Endothelial cell of umbilical vein (primary cell): ENCODE results near the gene SAT1. TPM values are rescaled to one million over a fixed set of nuclear protein-coding genes. Genes with fewer than 3 reads are reported as not detected.
"Not testable (repeated sequence)": the region's sequence is repeated elsewhere in the genome, so short reads cannot be mapped to it uniquely, and the experiment has no call there.

Source experiments
- BruUV-seq: library from RNA; stranded (reverse); fragments of 400-500 nt; replicated peaks from 2 replicates; lab custom pipeline; 2021; lab: Mats Ljungman, UMichigan
- CTCF ChIA-PET: fragments of 300-600, 350-600 bp; sonication (Branson Sonifier 250); formaldehyde crosslinking; loops from one replicate; lab custom pipeline; 2021; ENCODE audit warnings: antibody characterized with exemption, inconsistent platforms; lab: Charles Lee
- POLR2A ChIA-PET: fragments of 300-600, 350-600 bp; sonication (Branson Sonifier 250); formaldehyde crosslinking; loops from one replicate; lab custom pipeline; 2021; ENCODE audit warnings: antibody characterized with exemption, inconsistent platforms; lab: Charles Lee
- DNase-seq: peaks from one replicate; pipeline ENCODE4 v3.0.0-alpha.2; 2011; ENCODE audit warnings: low read depth, low spot score
- FAIRE-seq: peaks from 2 replicates; lab custom pipeline; 2011; peaks lifted over from hg19 to GRCh38; lab: Jason Lieb, UNC
- H2AFZ ChIP-seq: 2 replicates; pipeline ENCODE4 v1.6.0; 2012; ENCODE audit warnings: low read depth, low read length, control low read depth, inconsistent platforms
- H3K27ac ChIP-seq: 2 replicates; pipeline ENCODE4 v1.5.1; 2011; ENCODE audit warnings: low read depth, mild to moderate bottlenecking, control low read depth, low read length, moderate library complexity; ENCODE audit not compliant: insufficient read depth
- H3K27me3 ChIP-seq, 2 experiments: 2 replicates each; pipeline versions ENCODE4 v1.6.0 to v1.6.1; 2011; ENCODE audit warnings: low read length in 2 of 2, mixed read lengths in 1 of 2; ENCODE audit not compliant: control insufficient read depth in 2 of 2, insufficient read depth in 2 of 2
- H3K36me3 ChIP-seq, 2 experiments: 2 replicates in 1 of 2; 3 replicates in 1 of 2; pipeline ENCODE4 v1.5.1; 2011; ENCODE audit warnings: low read length in 2 of 2, mild to moderate bottlenecking in 1 of 2, moderate library complexity in 1 of 2; ENCODE audit not compliant: control insufficient read depth in 2 of 2, insufficient read depth in 2 of 2; ENCODE audit errors: extremely low read depth in 1 of 2
- H3K4me1 ChIP-seq: 3 replicates; pipeline ENCODE4 v1.5.1; 2011; ENCODE audit warnings: mild to moderate bottlenecking, low read length; ENCODE audit not compliant: control insufficient read depth, insufficient read depth; ENCODE audit errors: extremely low read depth
- H3K4me2 ChIP-seq: 2 replicates; pipeline ENCODE4 v1.6.1; 2011; ENCODE audit warnings: low read length, control low read depth, mixed read lengths; ENCODE audit not compliant: insufficient read depth
- H3K4me3 ChIP-seq, 3 experiments: fragments of 200-600 bp in 1 of 3; sonication (generic), shearing (Covaris generic) in 1 of 3; replicated peaks in 1 of 3; 2 replicates each; pipeline ENCODE4 v1.5.1; 2011 to 2016; ENCODE audit warnings: control low read depth in 3 of 3, low read length in 3 of 3, mild to moderate bottlenecking in 2 of 3, inconsistent platforms in 1 of 3, low read depth in 1 of 3, moderate library complexity in 1 of 3; ENCODE audit not compliant: insufficient read depth in 1 of 3
- H3K79me2 ChIP-seq: 2 replicates; pipeline ENCODE4 v1.6.0; 2012; ENCODE audit warnings: low read length, inconsistent platforms; ENCODE audit not compliant: control insufficient read depth, insufficient read depth
- H3K9ac ChIP-seq: replicated peaks from 2 replicates; pipeline ENCODE3; 2011; ENCODE audit warnings: low read length, control low read depth; ENCODE audit not compliant: insufficient read depth; ENCODE audit errors: extremely low read depth
- H3K9me1 ChIP-seq: replicated peaks from 3 replicates; pipeline ENCODE4 v1.6.0; 2011; ENCODE audit warnings: mild to moderate bottlenecking, low read length; ENCODE audit not compliant: control insufficient read depth, insufficient read depth; ENCODE audit errors: extremely low read depth
- H3K9me3 ChIP-seq: replicated peaks from 2 replicates; pipeline ENCODE4 v1.5.1; 2012; ENCODE audit warnings: low read length, inconsistent platforms; ENCODE audit not compliant: control insufficient read depth, insufficient read depth
- H4K20me1 ChIP-seq: replicated peaks from 2 replicates; pipeline ENCODE3; 2011; ENCODE audit warnings: mild to moderate bottlenecking, low read length; ENCODE audit not compliant: control insufficient read depth, insufficient read depth; ENCODE audit errors: extremely low read depth
- EZH2 ChIP-seq: IDR thresholded peaks from 2 replicates; pipeline ENCODE4 v1.6.1; 2012; ENCODE audit warnings: borderline replicate concordance, low read depth, mild to moderate bottlenecking, moderate library complexity, low read length, inconsistent platforms; ENCODE audit not compliant: severe bottlenecking
- FOS ChIP-seq: IDR thresholded peaks from 2 replicates; pipeline ENCODE4 v1.6.1; 2011; ENCODE audit warnings: mild to moderate bottlenecking, low read length, moderate library complexity, borderline replicate concordance; ENCODE audit not compliant: insufficient read depth
- GATA2 ChIP-seq: IDR thresholded peaks from 2 replicates; pipeline ENCODE4 v1.7.0; 2011; ENCODE audit warnings: low read depth, mild to moderate bottlenecking, moderate library complexity, mixed read lengths, low read length; ENCODE audit not compliant: insufficient read length, insufficient read depth
- JUN ChIP-seq: IDR thresholded peaks from 2 replicates; pipeline ENCODE4 v1.6.1; 2011; ENCODE audit warnings: borderline replicate concordance, low read depth; ENCODE audit not compliant: insufficient read length, insufficient read depth
- MYC ChIP-seq: IDR thresholded peaks from one replicate; pipeline ENCODE4 v1.6.1; 2011; ENCODE audit warnings: mild to moderate bottlenecking, low read depth, low read length
- POLR2A ChIP-seq: IDR thresholded peaks from 2 replicates; pipeline ENCODE4 v1.6.1; 2012; ENCODE audit warnings: low read depth, mild to moderate bottlenecking, control low read depth, low read length
- POLR2AphosphoS5 ChIP-seq: IDR thresholded peaks from 2 replicates; pipeline ENCODE4 v1.6.1; 2012; ENCODE audit warnings: low read depth, mild to moderate bottlenecking, control low read depth, low read length, moderate library complexity; ENCODE audit not compliant: insufficient read depth
- dilution Hi-C: fragments of 300-500 bp; cut with MboI; formaldehyde crosslinking; loops from one replicate; pipeline ENCODE4 v1.15.0; 2019; ENCODE audit warnings: low sequenced_read_pairs; ENCODE audit not compliant: extremely low pct_ligation_motif_present
- intact Hi-C: fragments of 100-400 bp; cut with micrococcal nuclease; formaldehyde crosslinking; loops from one replicate; pipeline ENCODE4 v1.10.0; 2022
- polyA plus RNA-seq, 4 experiments: library from polyadenylated mRNA; depleted of rRNA in 3 of 4; stranded (reverse) in 3 of 4; unstranded in 1 of 4; fragments of >200 nt; gene quantifications; 2 replicates each; pipeline versions ENCODE4 v1.2.1 to v1.2.3, GENCODE V29; 2011 to 2012; ENCODE audit warnings: missing spikeins in 1 of 4
- total RNA-seq: library from RNA; stranded (reverse); gene quantifications from 2 replicates; pipeline ENCODE4 v1.2.3, GENCODE V29; 2021
- TF ChIP-seq, protein P1 (sequence below), 2 donors: IDR thresholded peaks; 1 replicate in 1 of 2; 2 replicates in 1 of 2; pipeline ENCODE4 v1.5.1; 2011; ENCODE audit warnings: low read length in 2 of 2, mild to moderate bottlenecking in 2 of 2, moderate library complexity in 2 of 2, control low read depth in 1 of 2, inconsistent platforms in 1 of 2, low read depth in 1 of 2; ENCODE audit not compliant: insufficient read depth in 1 of 2; ENCODE audit errors: extremely low read depth in 1 of 2
- TF ChIP-seq, protein P2 (sequence below): IDR thresholded peaks from 2 replicates; pipeline ENCODE4 v1.6.1; 2011; ENCODE audit not compliant: insufficient read depth, insufficient read length

Gene SAT1
- total and polyA plus RNA-seq, 2 donors (not counting 3 experiments of a cell fraction or from before 2014, with no cell fraction given): 289 to 526 TPM

DNA sequence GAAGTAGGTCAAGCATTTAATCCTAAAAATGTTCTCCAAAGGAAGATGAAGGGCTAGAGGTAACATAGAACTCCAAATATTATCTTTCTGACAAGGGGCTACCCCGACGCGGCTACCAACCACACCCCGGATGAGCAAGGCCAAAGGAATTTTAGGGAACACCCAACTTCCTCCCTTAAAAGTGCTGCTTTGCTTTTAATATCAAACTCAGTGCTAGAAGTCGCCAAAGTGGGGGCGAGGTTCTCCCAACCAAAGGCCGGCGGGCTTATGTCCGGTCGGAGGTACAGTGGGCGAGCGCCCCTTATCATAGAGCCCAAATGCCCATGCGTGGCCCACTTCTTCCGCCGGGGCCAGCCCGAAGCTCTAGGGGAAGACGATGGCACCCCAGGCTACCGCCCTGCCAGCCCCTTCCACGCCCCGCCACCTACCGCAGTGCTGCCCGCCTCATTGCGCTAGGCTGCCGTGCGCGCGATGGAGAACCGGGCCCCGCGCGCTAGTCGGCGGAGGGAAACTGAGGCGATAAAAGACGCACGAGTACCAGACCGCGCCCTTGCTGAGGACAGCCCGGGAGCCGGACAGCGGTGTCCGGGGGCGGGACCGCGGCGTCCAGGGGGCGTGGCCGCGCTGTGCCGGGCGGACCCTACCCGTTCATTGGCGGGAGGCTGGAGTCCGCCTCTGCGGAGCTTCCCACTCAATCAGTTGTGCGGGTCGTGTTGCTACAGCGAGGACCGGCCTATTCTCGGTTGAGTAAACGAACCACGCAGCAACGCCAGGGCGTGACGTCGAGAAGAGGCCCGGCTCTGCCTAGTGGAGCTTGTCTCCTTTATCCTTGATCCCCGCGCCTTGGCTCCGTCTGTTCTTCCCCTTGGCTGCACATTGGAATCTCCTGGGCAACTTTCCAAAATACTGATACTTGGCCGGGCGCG, 40.0 kb upstream of the SAT1 start, which contains the start of gene ACOT9:
TSS of gene ACOT9 (minus strand) at position 580 of the 926 bp plus-strand sequence. CDS start at position 448, 132 bp downstream.
- H3K27me3 ChIP-seq: no peaks in the 10 kb centered on the region
- peak within 1 kb of the TSS; percentile 46 to 94 (median 90) for H3K4me3 ChIP-seq
- H3K9me1 ChIP-seq: no peaks in the 10 kb centered on the region
- H4K20me1 ChIP-seq: no peaks in the 10 kb centered on the region
- H3K9me3 ChIP-seq: no peaks in the 10 kb centered on the region
- peak within 1 kb of the TSS; percentile 78 for H3K4me2 ChIP-seq
- TSS peak; percentile 73 for BruUV-seq
- DNase-seq (peak; percentile 94), FAIRE-seq (peak; percentile 91)
- H3K79me2 ChIP-seq: peaks cover 50% of the 10 kb centered on the region
- TF ChIP-seq JUN (no peak), GATA2 (no peak), MYC (no peak), EZH2 (no peak), POLR2A (peak; percentile 79), POLR2AphosphoS5 (peak; percentile 74), FOS (no peak)
- TF ChIP-seq, protein P1, sequence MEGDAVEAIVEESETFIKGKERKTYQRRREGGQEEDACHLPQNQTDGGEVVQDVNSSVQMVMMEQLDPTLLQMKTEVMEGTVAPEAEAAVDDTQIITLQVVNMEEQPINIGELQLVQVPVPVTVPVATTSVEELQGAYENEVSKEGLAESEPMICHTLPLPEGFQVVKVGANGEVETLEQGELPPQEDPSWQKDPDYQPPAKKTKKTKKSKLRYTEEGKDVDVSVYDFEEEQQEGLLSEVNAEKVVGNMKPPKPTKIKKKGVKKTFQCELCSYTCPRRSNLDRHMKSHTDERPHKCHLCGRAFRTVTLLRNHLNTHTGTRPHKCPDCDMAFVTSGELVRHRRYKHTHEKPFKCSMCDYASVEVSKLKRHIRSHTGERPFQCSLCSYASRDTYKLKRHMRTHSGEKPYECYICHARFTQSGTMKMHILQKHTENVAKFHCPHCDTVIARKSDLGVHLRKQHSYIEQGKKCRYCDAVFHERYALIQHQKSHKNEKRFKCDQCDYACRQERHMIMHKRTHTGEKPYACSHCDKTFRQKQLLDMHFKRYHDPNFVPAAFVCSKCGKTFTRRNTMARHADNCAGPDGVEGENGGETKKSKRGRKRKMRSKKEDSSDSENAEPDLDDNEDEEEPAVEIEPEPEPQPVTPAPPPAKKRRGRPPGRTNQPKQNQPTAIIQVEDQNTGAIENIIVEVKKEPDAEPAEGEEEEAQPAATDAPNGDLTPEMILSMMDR (IDR thresholded peaks at IDR 0.05; ENCODE audit: extremely low read depth in 1 of 2, insufficient read depth in 1 of 2, low read depth in 1 of 2, low read length in 2 of 2): no peak
- TF ChIP-seq, protein P2, sequence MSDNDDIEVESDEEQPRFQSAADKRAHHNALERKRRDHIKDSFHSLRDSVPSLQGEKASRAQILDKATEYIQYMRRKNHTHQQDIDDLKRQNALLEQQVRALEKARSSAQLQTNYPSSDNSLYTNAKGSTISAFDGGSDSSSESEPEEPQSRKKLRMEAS: no peak
- ChIA-PET CTCF (interaction anchor here (1.1 to 3.8 kb wide), 4 partner anchors 38 to 311 kb away, joined by 5 to 29 read pairs (median 6); partner anchors contain the start of genes APOO and CXorf58), POLR2A (interaction anchor here (1.0 to 1.9 kb wide), 2 partner anchors 40 to 159 kb away, joined by 5 to 16 read pairs; partner anchors contain the start of gene SAT1)
- H3K36me3 ChIP-seq: no peaks in the 10 kb centered on the region
- H3K27ac ChIP-seq: peak within 1 kb of the TSS; percentile 94
- peaks cover 13% of the 10 kb centered on the region for H3K4me1 ChIP-seq
- dilution Hi-C loops (no loop called here), intact Hi-C loops (loop anchor here (1.0 to 2.0 kb wide), 4 partner anchors 38 to 312 kb away; partner anchors contain the start of gene EIF2S3)
- H2AFZ ChIP-seq: no peak within 1 kb of the TSS
- peak within 1 kb of the TSS; percentile 100 for H3K9ac ChIP-seq

DNA sequence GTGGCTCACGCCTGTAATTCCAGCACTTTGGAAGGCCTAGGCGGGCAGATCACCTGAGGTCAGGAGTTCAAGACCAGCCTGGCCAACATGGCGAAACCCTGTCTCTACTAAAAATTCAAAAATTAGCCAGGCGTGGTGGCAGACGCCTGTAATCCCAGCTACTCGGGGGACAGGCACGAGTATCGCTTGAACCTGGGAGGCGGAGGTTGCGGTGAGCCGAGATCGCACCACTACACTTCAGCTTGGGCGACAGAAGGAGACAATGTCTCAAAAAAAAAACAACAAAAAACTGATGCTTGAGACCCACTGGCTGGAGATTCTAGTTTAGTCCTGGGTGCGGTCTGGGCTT, 39.4 kb upstream of the SAT1 start:
- BruUV-seq, DNase-seq, H3K9me1 ChIP-seq, H4K20me1 ChIP-seq, H3K9me3 ChIP-seq, dilution Hi-C loops, H3K27me3 ChIP-seq, H3K36me3 ChIP-seq, H3K9ac ChIP-seq, H3K4me3 ChIP-seq, H2AFZ ChIP-seq, H3K4me2 ChIP-seq, FAIRE-seq: not testable (repeated sequence)
- POLR2A ChIA-PET: interaction anchor here (1.0 to 1.9 kb wide), 2 partner anchors 40 to 158 kb away, joined by 5 to 16 read pairs; partner anchors contain the start of gene SAT1
- intact Hi-C loops: loop anchor here (1.0 to 2.0 kb wide), 4 partner anchors 38 to 311 kb away; partner anchors contain the start of gene EIF2S3
- Histone ChIP-seq H3K27ac (peak overlapping the region; percentile 94), H3K79me2 (peaks cover 43% of the 10 kb centered on the region), H3K4me1 (peaks cover 13% of the 10 kb centered on the region)
- CTCF ChIA-PET: interaction anchor here (1.1 to 3.8 kb wide), 4 partner anchors 37 to 310 kb away, joined by 5 to 29 read pairs (median 6); partner anchors contain the start of genes APOO and CXorf58
